ENCODE measurements around the gene PAWR.

The PAWR gene

GRCh38 chr12:79710707-79711483 is 20.1 kb upstream of the PAWR start:
- no peak overlapping the region for H3K4me3 ChIP-seq (ENCODE audit: control insufficient read depth, low read depth, low read length)
- TF ChIP-seq CTCF (IDR thresholded peaks at IDR 0.05; ENCODE audit: control insufficient read depth, insufficient read depth, low read depth, low read length, missing control alignments): no peak
- no peak for DNase-seq (ENCODE audit: low read depth)

GRCh38 chr12:79707830-79708229 is 17.1 kb upstream of the PAWR start:
- no peak overlapping the region for H3K4me3 ChIP-seq (ENCODE audit: control insufficient read depth, low read depth, low read length)
- DNase-seq (ENCODE audit: low read depth): no peak
- TF ChIP-seq CTCF (IDR thresholded peaks at IDR 0.05; ENCODE audit: control insufficient read depth, insufficient read depth, low read depth, low read length, missing control alignments): no peak

- no peak for TF ChIP-seq CTCF (IDR thresholded peaks at IDR 0.05; ENCODE audit: control insufficient read depth, insufficient read depth, low read depth, low read length, missing control alignments)
- H3K4me3 ChIP-seq (ENCODE audit: control insufficient read depth, low read depth, low read length): no peak overlapping the region
- no peak for DNase-seq (ENCODE audit: low read depth)
Observed at GRCh38 chr12:79706676-79707075, 15.9 kb upstream of the PAWR start.

GRCh38 chr12:79706156-79706555 is 15.4 kb upstream of the PAWR start:
- H3K4me3 ChIP-seq (ENCODE audit: control insufficient read depth, low read depth, low read length): no peak overlapping the region
- DNase-seq (ENCODE audit: low read depth): no peak
- TF ChIP-seq CTCF (IDR thresholded peaks at IDR 0.05; ENCODE audit: control insufficient read depth, insufficient read depth, low read depth, low read length, missing control alignments): no peak

- no peak for DNase-seq (ENCODE audit: low read depth)
- no peak for TF ChIP-seq CTCF (IDR thresholded peaks at IDR 0.05; ENCODE audit: control insufficient read depth, insufficient read depth, low read depth, low read length, missing control alignments)
- H3K4me3 ChIP-seq (ENCODE audit: control insufficient read depth, low read depth, low read length): no peak overlapping the region
Observed at GRCh38 chr12:79698966-79699365, 8.2 kb upstream of the PAWR start.

- H3K4me3 ChIP-seq (ENCODE audit: control insufficient read depth, low read depth, low read length): no peak overlapping the region
- TF ChIP-seq CTCF (IDR thresholded peaks at IDR 0.05; ENCODE audit: control insufficient read depth, insufficient read depth, low read depth, low read length, missing control alignments): no peak
- no peak for DNase-seq (ENCODE audit: low read depth)
Observed at GRCh38 chr12:79696416-79696815, 5.7 kb upstream of the PAWR start.
